GM12878 (cell line): ENCODE results near the gene LRRK1. TPM values are rescaled to one million over a fixed set of nuclear protein-coding genes. Genes with fewer than 3 reads are reported as not detected.

Experiments
- ATAC-seq: fragments of 200-7000 bp; cut with Tn5 transposase; 3 replicates; pipeline ENCODE4 v1.9.1; 2020; ENCODE audit warnings: mild to moderate bottlenecking, moderate library complexity
- BruUV-seq: library from RNA; stranded (reverse); fragments of 400-500 nt; replicated peaks from 2 replicates; lab custom pipeline; 2021; lab: Mats Ljungman, UMichigan
- CTCF ChIA-PET: fragments of 300-600 bp; sonication (Branson Sonifier 250); formaldehyde crosslinking; extraction: SDS; loops from one replicate; lab custom pipeline; 2021; ENCODE audit warnings: inconsistent platforms; lab: Yijun Ruan, JAX
- POLR2A ChIA-PET: fragments of 350-600 bp; formaldehyde crosslinking; extraction: SDS; loops from one replicate; lab custom pipeline; 2021; ENCODE audit warnings: inconsistent platforms; lab: Charles Lee
- RAD21 ChIA-PET: fragments of 300-600 bp; sonication (Branson Sonifier 250); formaldehyde crosslinking; loops from one replicate; lab custom pipeline; 2023; ENCODE audit warnings: antibody characterized with exemption; ENCODE audit not compliant: unreplicated experiment; lab: Charles Lee
- SMC1A ChIA-PET: fragments of 300-600 bp; sonication (Branson Sonifier 250); formaldehyde crosslinking; loops from one replicate; lab custom pipeline; 2023; ENCODE audit not compliant: unreplicated experiment, uncharacterized antibody; lab: Charles Lee
- DNase-seq: peaks from one replicate; pipeline ENCODE4 v3.0.0-alpha.2; 2011; ENCODE audit warnings: low read depth, low spot score
- FAIRE-seq: peaks from 3 replicates; lab custom pipeline; 2011; peaks lifted over from hg19 to GRCh38; lab: Jason Lieb, UNC
- H2AFZ ChIP-seq: 2 replicates; pipeline ENCODE4 v1.6.0; 2011; ENCODE audit warnings: low read depth, low read length, control low read depth; ENCODE audit not compliant: control insufficient read depth
- H3K27ac ChIP-seq: 2 replicates; pipeline ENCODE4 v1.5.1; 2011; ENCODE audit warnings: control low read depth; ENCODE audit not compliant: control insufficient read depth, insufficient read depth
- H3K27me3 ChIP-seq, 2 experiments: replicated peaks in 1 of 2; 2 replicates each; pipeline versions ENCODE4 v1.6.0 to v1.6.1; 2011; ENCODE audit warnings: low read length in 1 of 2; ENCODE audit not compliant: control insufficient read depth in 2 of 2, insufficient read depth in 2 of 2
- H3K36me3 ChIP-seq, 2 experiments: 2 replicates each; pipeline ENCODE4 v1.5.1; 2011; ENCODE audit warnings: low read length in 1 of 2; ENCODE audit not compliant: control insufficient read depth in 2 of 2, insufficient read depth in 2 of 2
- H3K4me1 ChIP-seq: 2 replicates; pipeline ENCODE4 v1.6.1; 2011; ENCODE audit warnings: mild to moderate bottlenecking, low read length, moderate library complexity, mixed read lengths; ENCODE audit not compliant: control insufficient read depth, insufficient read depth
- H3K4me2 ChIP-seq: 2 replicates; pipeline ENCODE4 v1.6.0; 2011; ENCODE audit warnings: control low read depth; ENCODE audit not compliant: control insufficient read depth, insufficient read depth
- H3K4me3 ChIP-seq: fragments of 200-600 bp; sonication (generic); 2 replicates; pipeline ENCODE4 v1.5.1; 2016
- H3K79me2 ChIP-seq: 2 replicates; pipeline ENCODE4 v1.6.0; 2011; ENCODE audit warnings: low read length; ENCODE audit not compliant: control insufficient read depth, insufficient read depth
- H3K9ac ChIP-seq: 2 replicates; pipeline ENCODE4 v1.8.0; 2011; ENCODE audit warnings: low read length, control low read depth, mixed read lengths; ENCODE audit not compliant: control insufficient read depth, insufficient read depth
- H3K9me3 ChIP-seq: replicated peaks from 3 replicates; pipeline ENCODE4 v1.5.1; 2011; ENCODE audit warnings: mild to moderate bottlenecking, low read length; ENCODE audit not compliant: control insufficient read depth, insufficient read depth
- H4K20me1 ChIP-seq: 2 replicates; pipeline ENCODE4 v1.6.0; 2011; ENCODE audit not compliant: control insufficient read depth, insufficient read depth
- ATF2 ChIP-seq: IDR thresholded peaks from 2 replicates; pipeline ENCODE4 v1.6.1; 2012; ENCODE audit warnings: low read length, inconsistent platforms
- BCL3 ChIP-seq: IDR thresholded peaks from 2 replicates; pipeline ENCODE4 v1.6.1; 2011; ENCODE audit warnings: borderline replicate concordance, low read depth, mild to moderate bottlenecking, moderate library complexity, low read length; ENCODE audit not compliant: insufficient read depth, poor library complexity, severe bottlenecking
- BHLHE40 ChIP-seq, 2 experiments: fragments of 450-650 bp in 1 of 2; IDR thresholded peaks; 2 replicates each; pipeline ENCODE4 v1.6.1; 2011 to 2017; ENCODE audit warnings: low read depth in 2 of 2, borderline replicate concordance in 1 of 2, improper control_type of control experiment in 1 of 2, low read length in 1 of 2, mild to moderate bottlenecking in 1 of 2
- FOS ChIP-seq: IDR thresholded peaks from 3 replicates; pipeline ENCODE4 v1.6.1; 2011; ENCODE audit warnings: borderline replicate concordance; ENCODE audit not compliant: insufficient read length; ENCODE audit errors: extremely low read depth
- SP1 ChIP-seq: IDR thresholded peaks from one replicate; pipeline ENCODE4 v1.6.1; 2011; ENCODE audit warnings: low read depth, low read length
- TARDBP ChIP-seq: IDR thresholded peaks from 2 replicates; pipeline ENCODE4 v1.6.1; 2016; ENCODE audit warnings: borderline replicate concordance
- USF1 ChIP-seq: IDR thresholded peaks from 2 replicates; pipeline ENCODE4 v1.6.1; 2011; ENCODE audit warnings: borderline replicate concordance, low read depth, mild to moderate bottlenecking, moderate library complexity, mixed read lengths, low read length; ENCODE audit not compliant: insufficient read depth; ENCODE audit errors: extremely low read length
- USF2 ChIP-seq: IDR thresholded peaks from 2 replicates; pipeline ENCODE4 v1.6.1; 2011; ENCODE audit warnings: low read depth, low read length, improper control_type of control experiment, borderline replicate concordance
- WGBS: methylation state at CpG from one replicate; pipeline ENCODE4 v1.1.6; 2016; ENCODE audit warnings: low lambda C conversion rate; ENCODE audit not compliant: insufficient replicate concordance, insufficient coverage; ENCODE audit errors: missing lambda C conversion rate; 5-methylcytosine and 5-hydroxymethylcytosine counted together
- in situ Hi-C: fragments of 300-500 bp; cut with MboI; formaldehyde crosslinking; loops from 9 replicates; pipeline ENCODE4 v1.14.3; 2018; ENCODE audit warnings: mixed read lengths
- intact Hi-C: fragments of 100-400 bp; cut with micrococcal nuclease; formaldehyde crosslinking; loops from one replicate; pipeline ENCODE4 v1.14.2; 2022; ENCODE audit not compliant: unreplicated experiment
- polyA plus RNA-seq, 11 experiments: library from polyadenylated mRNA; depleted of rRNA in 4 of 11; unstranded in 6 of 11; stranded (reverse) in 5 of 11; fragments of >200 nt; fragmentation: Nextera tagmentation in 4 of 11; fragmentation: Illumina TruSeq in 1 of 11; extraction: Ambion mirVana in 4 of 11; extraction: Trizol in 1 of 11; gene quantifications; 1 replicate in 1 of 11; 2 replicates in 10 of 11; pipeline versions ENCODE4 v1.2.1 to v1.2.3, GENCODE V29; 2011 to 2016; ENCODE audit warnings: inconsistent platforms in 2 of 11, missing spikeins in 2 of 11, low read depth in 1 of 11
- total RNA-seq, 4 experiments: library from RNA; depleted of rRNA in 3 of 4; stranded (reverse); fragments of >200 nt in 3 of 4; fragmentation: Illumina TruSeq in 1 of 4; extraction: Trizol in 1 of 4; gene quantifications; 2 replicates each; pipeline versions ENCODE4 v1.2.1 to v1.2.3, GENCODE V29; 2013 to 2021

The LRRK1 gene
- total and polyA plus RNA-seq, 10 of the 15 experiments (the other 5 are each of a cell fraction or from before 2014, with no cell fraction given): 2.2 to 58.3 (median 17.9) TPM

GRCh38 chr15:100997442-100997841, 78.3 kb downstream of the LRRK1 start:
- intact Hi-C loops: no loop called here
- FAIRE-seq: no peak
- Histone ChIP-seq H4K20me1 (no peaks in the 10 kb centered on the region), H3K9me3 (no peaks in the 10 kb centered on the region; the same call in 2 of the 3 replicates), H3K79me2 (no peaks in the 10 kb centered on the region), H3K36me3 (peaks cover 7 to 25% of the 10 kb centered on the region in 2 experiments), H3K4me1 (no peaks in the 10 kb centered on the region)
- ChIA-PET SMC1A (interaction anchor here (1.3 to 1.9 kb wide), 2 partner anchors 9 to 80 kb away, joined by 4 to 5 read pairs; no protein-coding TSS in a partner anchor), CTCF (interaction anchor here (3.7 to 19.8 kb wide), 2 partner anchors 10 to 78 kb away, joined by 33 to 567 read pairs; partner anchors contain the start of gene LRRK1)
- in situ Hi-C loops: no loop called here
- BruUV-seq: no TSS peak
- TF ChIP-seq BCL3 (no peak), SP1 (no peak), FOS (no peak), TARDBP (no peak), ATF2 (no peak), USF1 (no peak), USF2 (no peak), BHLHE40 (IDR thresholded peaks at IDR 0.05; ENCODE audit: borderline replicate concordance in 1 of 2, low read depth in 2 of 2, low read length in 1 of 2) (no peak)
- TF ChIP-seq, all 136 proteins: peak for 0
- WGBS: 100% methylated on average over 1 of the region's 1 CpG
- RAD21 ChIA-PET: no interaction called here
- ATAC-seq: no peak
- Histone ChIP-seq H2AFZ (no peak overlapping the region), H3K4me3 (no peak overlapping the region), H3K27me3 (no peaks in the 10 kb centered on the region), H3K4me2 (no peak overlapping the region), H3K9ac (no peak overlapping the region), H3K27ac (no peak overlapping the region)
- POLR2A ChIA-PET: interaction anchor here (1.2 kb wide), 1 partner anchor 9 kb away, joined by 3 read pairs; no protein-coding TSS in a partner anchor
- DNase-seq: no peak
